ENCODE measurements around the gene CDKAL1. TPM values are rescaled to one million over a fixed set of nuclear protein-coding genes. Genes with fewer than 3 reads are reported as not detected.

Gene CDKAL1
- total and polyA plus RNA-seq, 10 of the 15 experiments (the other 5 are each of a cell fraction or from before 2014, with no cell fraction given), result 10.7 to 26.9 (median 17.3) TPM

DNA sequence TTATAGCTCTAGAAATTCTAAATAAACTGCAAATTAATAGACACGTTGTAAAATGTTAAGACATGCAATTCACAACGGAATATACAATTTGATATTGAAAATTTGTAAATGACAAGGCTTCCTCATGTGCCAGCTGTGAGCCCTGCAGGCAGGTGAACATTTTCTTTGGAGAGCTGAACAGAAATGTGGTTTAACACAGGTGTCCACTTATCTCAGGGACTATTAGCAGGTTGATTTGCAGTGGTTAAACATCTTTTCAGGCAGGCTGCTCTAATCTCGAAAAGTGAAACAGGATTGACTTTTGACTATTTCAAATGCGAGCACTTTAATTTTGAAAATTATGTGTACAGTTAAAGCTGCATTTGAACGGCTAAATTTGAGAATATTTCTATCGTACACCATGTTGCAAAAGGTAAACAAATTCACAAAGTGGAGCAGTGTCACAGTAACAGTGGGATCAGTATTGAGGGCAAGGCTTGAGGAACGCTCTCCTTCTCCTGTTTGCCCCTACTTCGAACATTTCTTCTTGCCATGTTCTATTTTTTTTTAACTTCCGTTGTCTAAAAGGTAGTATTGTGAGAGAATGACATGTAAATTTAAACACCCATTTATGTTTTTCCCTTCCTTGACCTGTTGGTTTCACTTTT, 210.8 kb downstream of the CDKAL1 start (continued):
- TF ChIP-seq TCF3 (IDR thresholded peaks at IDR 0.05; ENCODE audit: borderline replicate concordance, insufficient read depth, low read depth, low read length) (no peak), CBX5 (IDR thresholded peaks at IDR 0.05; ENCODE audit: low read depth) (no peak), NR2C2 (IDR thresholded peaks at IDR 0.05; ENCODE audit: borderline replicate concordance, control insufficient read depth, insufficient read length, low read depth) (no peak), NFXL1 (IDR thresholded peaks at IDR 0.05; ENCODE audit: borderline replicate concordance) (no peak), ZNF217 (IDR thresholded peaks at IDR 0.05) (no peak), HDAC6 (IDR thresholded peaks at IDR 0.05; ENCODE audit: unreplicated experiment) (no peak), TBL1XR1 (IDR thresholded peaks at IDR 0.05; ENCODE audit: low read depth, low read length) (no peak)
- TF ChIP-seq, protein P1, sequence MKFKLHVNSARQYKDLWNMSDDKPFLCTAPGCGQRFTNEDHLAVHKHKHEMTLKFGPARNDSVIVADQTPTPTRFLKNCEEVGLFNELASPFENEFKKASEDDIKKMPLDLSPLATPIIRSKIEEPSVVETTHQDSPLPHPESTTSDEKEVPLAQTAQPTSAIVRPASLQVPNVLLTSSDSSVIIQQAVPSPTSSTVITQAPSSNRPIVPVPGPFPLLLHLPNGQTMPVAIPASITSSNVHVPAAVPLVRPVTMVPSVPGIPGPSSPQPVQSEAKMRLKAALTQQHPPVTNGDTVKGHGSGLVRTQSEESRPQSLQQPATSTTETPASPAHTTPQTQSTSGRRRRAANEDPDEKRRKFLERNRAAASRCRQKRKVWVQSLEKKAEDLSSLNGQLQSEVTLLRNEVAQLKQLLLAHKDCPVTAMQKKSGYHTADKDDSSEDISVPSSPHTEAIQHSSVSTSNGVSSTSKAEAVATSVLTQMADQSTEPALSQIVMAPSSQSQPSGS (IDR thresholded peaks at IDR 0.05; ENCODE audit: low read length), result no peak

DNA sequence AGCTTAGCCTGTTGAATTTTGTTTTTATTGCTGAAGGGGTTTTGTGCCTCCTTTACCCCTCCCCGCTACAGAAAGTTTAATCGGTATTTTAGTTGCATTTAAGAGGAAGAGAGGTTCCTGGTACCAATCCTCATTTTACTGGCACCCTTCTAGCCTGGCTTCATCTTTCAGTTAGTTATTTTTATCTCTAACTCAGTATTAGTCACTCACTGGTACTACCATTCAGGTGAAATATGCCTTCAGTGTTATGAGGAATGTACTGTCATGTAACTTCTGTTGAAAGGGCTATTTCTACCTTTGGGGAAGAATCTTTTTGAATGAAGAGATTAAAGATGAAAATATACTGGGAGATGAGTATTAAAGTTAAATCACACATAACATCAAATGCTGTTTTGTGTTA, 211.8 kb downstream of the CDKAL1 start:
- Histone ChIP-seq H3K36me3 (ENCODE audit: control insufficient read depth in 2 of 2, insufficient read depth in 2 of 2, low read length in 1 of 2) (no peaks in the 10 kb centered on the region; a peak in 1 of 4 replicates), H3K9me3 (replicated peaks; ENCODE audit: control insufficient read depth, insufficient read depth, low read length) (no peaks in the 10 kb centered on the region; the same call in 2 of the 3 replicates), H3K27me3 (replicated peaks in 1 of 2; ENCODE audit: control insufficient read depth in 2 of 2, insufficient read depth in 2 of 2, low read length in 1 of 2) (no peaks in the 10 kb centered on the region), H3K27ac (ENCODE audit: control insufficient read depth, insufficient read depth) (no peak overlapping the region), H3K9ac (ENCODE audit: control insufficient read depth, insufficient read depth, low read length) (no peak overlapping the region), H3K4me3 (no peak overlapping the region), H3K79me2 (ENCODE audit: control insufficient read depth, insufficient read depth, low read length) (no peaks in the 10 kb centered on the region), H3K4me1 (ENCODE audit: control insufficient read depth, insufficient read depth, low read length) (no peaks in the 10 kb centered on the region), H2AFZ (ENCODE audit: control insufficient read depth, low read depth, low read length) (no peak overlapping the region), H3K4me2 (ENCODE audit: control insufficient read depth, insufficient read depth) (no peak overlapping the region), H4K20me1 (ENCODE audit: control insufficient read depth, insufficient read depth) (no peaks in the 10 kb centered on the region)
- in situ Hi-C loops (cut with MboI), result no loop called here
- BruUV-seq (replicated peaks), result no TSS peak
- ATAC-seq (peak; percentile 70), DNase-seq (ENCODE audit: low read depth, low spot score) (no peak), FAIRE-seq (no peak)
- TF ChIP-seq ZNF24 (IDR thresholded peaks at IDR 0.05) (no peak), TCF3 (IDR thresholded peaks at IDR 0.05; ENCODE audit: borderline replicate concordance, insufficient read depth, low read depth, low read length) (no peak), POLR2A (IDR thresholded peaks at IDR 0.05; ENCODE audit: low read depth, low read length) (no peak), NBN (IDR thresholded peaks at IDR 0.05) (no peak), NFXL1 (IDR thresholded peaks at IDR 0.05; ENCODE audit: borderline replicate concordance) (no peak), HDAC2 (IDR thresholded peaks at IDR 0.05) (no peak), BACH1 (IDR thresholded peaks at IDR 0.05; ENCODE audit: borderline replicate concordance) (no peak)
- TF ChIP-seq, protein P2, sequence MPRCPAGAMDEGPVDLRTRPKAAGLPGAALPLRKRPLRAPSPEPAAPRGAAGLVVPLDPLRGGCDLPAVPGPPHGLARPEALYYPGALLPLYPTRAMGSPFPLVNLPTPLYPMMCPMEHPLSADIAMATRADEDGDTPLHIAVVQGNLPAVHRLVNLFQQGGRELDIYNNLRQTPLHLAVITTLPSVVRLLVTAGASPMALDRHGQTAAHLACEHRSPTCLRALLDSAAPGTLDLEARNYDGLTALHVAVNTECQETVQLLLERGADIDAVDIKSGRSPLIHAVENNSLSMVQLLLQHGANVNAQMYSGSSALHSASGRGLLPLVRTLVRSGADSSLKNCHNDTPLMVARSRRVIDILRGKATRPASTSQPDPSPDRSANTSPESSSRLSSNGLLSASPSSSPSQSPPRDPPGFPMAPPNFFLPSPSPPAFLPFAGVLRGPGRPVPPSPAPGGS (IDR thresholded peaks at IDR 0.05; ENCODE audit: borderline replicate concordance, insufficient read depth, low read depth, low read length, poor library complexity, severe bottlenecking), result no peak
- POLR2A ChIA-PET, result no interaction called here
- SMC1A ChIA-PET (ENCODE audit: uncharacterized antibody, unreplicated experiment), result interaction anchor here (1.5 to 1.8 kb wide), 2 partner anchors 17 to 27 kb away, joined by 3 to 6 read pairs; no protein-coding TSS in a partner anchor
- CTCF ChIA-PET, result no interaction called here
- RAD21 ChIA-PET (ENCODE audit: unreplicated experiment), result interaction anchor here (1.1 kb wide), 1 partner anchor 91 kb away, joined by 3 read pairs; no protein-coding TSS in a partner anchor
- intact Hi-C loops (cut with micrococcal nuclease; ENCODE audit: unreplicated experiment), result no loop called here
- 17% methylated on average over 2 of the region's 2 CpGs for WGBS (ENCODE audit: insufficient coverage, insufficient replicate concordance, low lambda C conversion rate, missing lambda C conversion rate)
